GM12864 (cell line): ENCODE measurements around the gene SLC28A3.
A peak's percentile ranks its signal among the peaks of the same experiment; 100 is the strongest.

Experiments used
- DNase-seq: peaks from one replicate; pipeline ENCODE4 v3.0.0-alpha.2; 2011; ENCODE audit warnings: low read depth
- H3K4me3 ChIP-seq: 2 replicates; pipeline ENCODE4 v1.5.1; 2011; ENCODE audit warnings: mild to moderate bottlenecking, low read depth, low read length, control low read depth
- TF ChIP-seq, protein P1 (sequence below): IDR thresholded peaks from 2 replicates; pipeline ENCODE4 v1.5.1; 2011; ENCODE audit warnings: low read depth, mild to moderate bottlenecking, moderate library complexity, low read length, control low read depth, inconsistent platforms; ENCODE audit errors: missing control alignments

The SLC28A3 gene

DNA sequence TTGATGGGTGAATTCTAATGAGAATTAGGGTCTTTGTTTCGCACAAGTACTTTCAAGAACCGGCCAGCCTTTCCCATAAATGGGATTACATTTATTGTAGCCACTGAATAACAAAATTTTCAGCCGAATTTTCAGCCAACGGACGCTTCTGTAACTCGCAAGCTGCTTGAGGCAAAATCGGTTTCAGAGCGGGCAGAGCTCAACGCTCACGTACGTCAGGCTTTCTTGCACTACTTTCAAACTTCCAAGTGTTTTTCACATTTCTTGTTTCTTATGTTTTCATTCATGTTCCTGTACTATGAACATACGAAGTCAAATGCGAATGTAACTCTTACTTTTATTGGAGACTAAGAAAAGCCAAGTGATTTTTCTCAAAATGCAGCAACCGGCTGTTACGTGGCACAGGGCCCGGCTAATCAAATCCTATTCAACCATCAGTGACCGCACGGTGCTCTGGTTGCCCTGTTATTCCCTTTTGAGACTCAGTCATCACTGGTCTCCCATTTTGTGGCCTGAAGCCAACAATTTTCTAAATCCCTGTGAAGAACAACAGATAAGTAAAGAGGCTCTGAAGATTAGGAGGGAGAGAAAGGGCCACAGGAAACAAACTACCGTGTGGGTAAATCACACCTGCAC, 68.5 kb downstream of the SLC28A3 start:
- TF ChIP-seq, protein P1, sequence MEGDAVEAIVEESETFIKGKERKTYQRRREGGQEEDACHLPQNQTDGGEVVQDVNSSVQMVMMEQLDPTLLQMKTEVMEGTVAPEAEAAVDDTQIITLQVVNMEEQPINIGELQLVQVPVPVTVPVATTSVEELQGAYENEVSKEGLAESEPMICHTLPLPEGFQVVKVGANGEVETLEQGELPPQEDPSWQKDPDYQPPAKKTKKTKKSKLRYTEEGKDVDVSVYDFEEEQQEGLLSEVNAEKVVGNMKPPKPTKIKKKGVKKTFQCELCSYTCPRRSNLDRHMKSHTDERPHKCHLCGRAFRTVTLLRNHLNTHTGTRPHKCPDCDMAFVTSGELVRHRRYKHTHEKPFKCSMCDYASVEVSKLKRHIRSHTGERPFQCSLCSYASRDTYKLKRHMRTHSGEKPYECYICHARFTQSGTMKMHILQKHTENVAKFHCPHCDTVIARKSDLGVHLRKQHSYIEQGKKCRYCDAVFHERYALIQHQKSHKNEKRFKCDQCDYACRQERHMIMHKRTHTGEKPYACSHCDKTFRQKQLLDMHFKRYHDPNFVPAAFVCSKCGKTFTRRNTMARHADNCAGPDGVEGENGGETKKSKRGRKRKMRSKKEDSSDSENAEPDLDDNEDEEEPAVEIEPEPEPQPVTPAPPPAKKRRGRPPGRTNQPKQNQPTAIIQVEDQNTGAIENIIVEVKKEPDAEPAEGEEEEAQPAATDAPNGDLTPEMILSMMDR = no peak
- H3K4me3 ChIP-seq = peak overlapping the region; percentile 40; the same call in 1 of the 2 replicates
- no peak for DNase-seq

- TF ChIP-seq, protein P1 = no peak
- DNase-seq = peak; percentile 18
- peak overlapping the region; percentile 40; the same call in 1 of the 2 replicates for H3K4me3 ChIP-seq
Observed at GRCh38 chr9:84271531-84271900, 69.0 kb downstream of the SLC28A3 start.

DNA sequence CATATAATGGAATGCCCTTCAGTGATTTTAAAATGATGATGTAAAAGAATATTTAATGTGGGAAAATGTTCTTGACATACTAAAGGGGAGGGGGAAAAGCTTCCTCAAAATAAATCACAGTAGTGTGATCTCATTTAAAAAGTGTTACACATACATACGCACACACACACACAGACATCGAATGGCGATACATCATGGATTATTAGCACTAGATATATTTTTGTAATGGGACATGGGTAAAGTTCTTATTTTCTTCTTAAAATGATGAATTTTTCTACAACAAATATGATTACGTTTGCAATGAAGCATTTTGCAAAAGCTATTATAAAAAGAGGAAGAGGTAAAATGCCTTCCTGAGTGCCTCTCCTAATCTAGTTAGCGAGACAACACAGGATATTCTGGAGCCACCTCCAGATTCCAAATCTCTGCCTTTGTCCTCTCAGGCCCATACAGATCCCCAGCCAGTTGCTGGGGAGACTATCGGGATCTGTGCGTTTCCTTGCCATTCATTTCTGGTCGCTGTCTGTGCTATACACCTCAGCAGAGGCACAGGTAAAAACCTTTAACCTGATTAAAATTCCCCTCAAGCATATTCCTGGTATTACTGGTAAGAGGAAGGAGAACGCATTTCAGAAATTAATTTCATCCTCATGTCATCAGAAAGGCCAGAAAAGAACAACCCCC, 69.6 kb downstream of the SLC28A3 start:
- TF ChIP-seq, protein P1 = no peak
- H3K4me3 ChIP-seq = peak overlapping the region; percentile 40; the same call in 1 of the 2 replicates
- no peak for DNase-seq

DNA sequence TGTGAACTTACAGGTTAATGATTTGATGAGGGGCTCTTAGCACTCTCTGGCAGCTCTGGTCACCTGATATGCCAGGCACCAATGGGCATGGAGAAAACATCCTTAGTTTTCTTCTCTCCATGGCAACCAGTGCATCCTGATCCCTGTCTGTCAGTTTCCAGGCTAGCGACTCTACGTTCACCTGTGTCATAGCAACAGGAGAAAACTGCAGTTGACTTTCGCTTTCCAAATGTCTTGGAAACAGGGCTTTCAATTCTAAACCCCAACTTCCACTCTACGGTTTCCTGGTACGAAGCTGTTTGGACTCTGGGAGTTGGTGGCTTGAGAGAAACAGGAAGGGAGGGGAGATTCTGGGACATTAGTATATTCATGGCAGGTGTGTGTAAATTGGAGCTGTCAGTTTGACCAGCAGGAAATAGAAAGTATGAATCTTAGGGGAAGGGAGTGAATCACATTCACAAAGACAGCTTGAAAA, 74.4 kb downstream of the SLC28A3 start:
- no peak for DNase-seq
- TF ChIP-seq, protein P1 = no peak
- H3K4me3 ChIP-seq = no peak overlapping the region

DNA sequence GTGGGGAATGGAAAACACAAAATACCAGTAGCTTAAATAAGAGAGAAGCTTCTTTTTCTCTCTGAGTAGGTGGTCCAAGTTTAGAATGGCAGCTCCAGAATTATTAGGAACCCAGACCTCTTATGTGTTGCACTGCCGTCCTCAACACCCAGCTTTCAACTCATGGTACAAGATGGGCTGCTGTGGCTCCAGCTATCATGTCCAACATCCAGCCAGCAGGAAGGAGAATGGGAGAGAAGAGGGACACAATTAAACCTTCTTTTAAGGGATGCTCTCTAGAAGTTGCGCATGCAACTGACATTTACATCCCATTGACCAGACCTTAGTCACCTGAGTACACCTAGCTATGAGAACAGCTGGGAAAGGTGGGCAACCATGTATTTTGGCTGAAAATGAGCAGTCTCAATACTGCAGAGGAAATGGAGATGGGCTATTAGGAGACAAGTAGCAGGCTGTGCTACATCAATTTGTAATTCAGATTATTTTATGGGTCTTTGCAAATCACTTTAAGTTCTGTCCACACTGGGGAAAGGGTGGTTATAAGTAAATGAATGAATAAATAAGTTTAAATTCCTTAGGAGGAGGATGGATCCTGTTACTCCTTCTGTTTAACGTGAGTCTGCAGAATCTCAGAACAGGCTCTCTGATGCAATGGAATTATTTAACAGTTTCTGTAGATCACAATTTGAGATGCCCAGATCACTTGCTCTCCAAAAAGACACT, 76.1 kb downstream of the SLC28A3 start:
- H3K4me3 ChIP-seq = no peak overlapping the region
- DNase-seq = no peak
- TF ChIP-seq, protein P1 = no peak

- no peak overlapping the region for H3K4me3 ChIP-seq
- DNase-seq = peak; percentile 25
- TF ChIP-seq, protein P1 = peak; percentile 93
Observed at GRCh38 chr9:84261070-84261746, 79.3 kb downstream of the SLC28A3 start.
